ENCODE results near the gene WDR27.
A peak's percentile ranks its signal among the peaks of the same experiment; 100 is the strongest.
"Not testable (repeated sequence)": the region's sequence is repeated elsewhere in the genome, so short reads cannot be mapped to it uniquely, and the experiment has no call there.

The WDR27 gene

GRCh38 chr6:169664227-169664626 is 37.6 kb downstream of the WDR27 start:
- no peak for DNase-seq (ENCODE audit: low read depth in 3 of 3, low spot score in 1 of 3)

- no peak for DNase-seq (ENCODE audit: low read depth in 3 of 3, low spot score in 1 of 3)
Observed at GRCh38 chr6:169663468-169663867, 38.4 kb downstream of the WDR27 start.

DNA sequence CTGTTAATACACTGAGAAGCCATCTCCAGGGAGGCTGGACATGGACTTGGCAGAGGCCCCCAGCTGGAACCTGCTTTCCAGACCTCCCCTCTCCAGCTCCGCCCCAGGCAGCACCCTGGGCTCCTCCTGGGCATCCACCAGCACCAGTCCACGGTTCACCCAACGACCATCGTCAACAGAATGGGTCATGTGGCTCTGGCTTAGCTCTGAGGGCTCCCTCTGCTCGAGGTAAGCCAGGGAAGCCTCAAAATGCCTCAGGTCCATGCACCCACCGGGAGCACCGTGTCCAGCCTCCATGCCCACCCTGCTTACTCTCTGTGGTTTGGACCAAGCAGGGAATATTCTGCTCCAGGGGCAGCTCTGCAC is 40.5 kb downstream of the WDR27 start:
- no peak for DNase-seq (ENCODE audit: low read depth in 3 of 3, low spot score in 1 of 3)

DNA sequence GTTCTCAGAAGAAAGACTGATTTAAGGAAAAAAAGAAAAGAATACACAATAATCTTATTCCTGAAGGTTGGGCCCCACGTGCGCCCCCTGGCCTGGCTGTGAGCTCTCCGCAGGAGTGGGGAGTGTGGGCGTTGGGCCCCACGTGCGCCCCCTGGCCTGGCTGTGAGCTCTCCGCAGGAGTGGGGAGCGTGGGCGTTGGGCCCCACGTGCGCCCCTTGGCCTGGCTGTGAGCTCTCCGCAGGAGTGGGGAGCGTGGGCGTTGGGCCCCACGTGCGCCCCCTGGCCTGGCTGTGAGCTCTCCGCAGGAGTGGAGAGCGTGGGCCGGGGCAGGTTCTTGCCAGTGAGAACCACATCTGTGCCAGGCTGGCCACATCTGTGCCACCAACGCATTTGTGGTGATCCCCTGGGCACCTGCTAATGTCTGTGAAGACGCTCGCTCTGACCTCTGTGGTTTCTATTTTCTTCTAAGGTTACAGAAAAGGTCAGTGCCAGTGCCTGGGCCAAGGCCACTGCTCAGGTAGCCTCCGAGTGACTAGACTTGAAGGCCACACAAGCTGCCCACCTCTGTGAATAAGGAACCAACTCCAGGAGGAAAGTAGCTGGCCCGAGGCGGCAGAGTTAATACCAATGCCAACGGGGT is 41.0 kb downstream of the WDR27 start:
- no peak for DNase-seq (ENCODE audit: low read depth in 3 of 3, low spot score in 1 of 3)

DNA sequence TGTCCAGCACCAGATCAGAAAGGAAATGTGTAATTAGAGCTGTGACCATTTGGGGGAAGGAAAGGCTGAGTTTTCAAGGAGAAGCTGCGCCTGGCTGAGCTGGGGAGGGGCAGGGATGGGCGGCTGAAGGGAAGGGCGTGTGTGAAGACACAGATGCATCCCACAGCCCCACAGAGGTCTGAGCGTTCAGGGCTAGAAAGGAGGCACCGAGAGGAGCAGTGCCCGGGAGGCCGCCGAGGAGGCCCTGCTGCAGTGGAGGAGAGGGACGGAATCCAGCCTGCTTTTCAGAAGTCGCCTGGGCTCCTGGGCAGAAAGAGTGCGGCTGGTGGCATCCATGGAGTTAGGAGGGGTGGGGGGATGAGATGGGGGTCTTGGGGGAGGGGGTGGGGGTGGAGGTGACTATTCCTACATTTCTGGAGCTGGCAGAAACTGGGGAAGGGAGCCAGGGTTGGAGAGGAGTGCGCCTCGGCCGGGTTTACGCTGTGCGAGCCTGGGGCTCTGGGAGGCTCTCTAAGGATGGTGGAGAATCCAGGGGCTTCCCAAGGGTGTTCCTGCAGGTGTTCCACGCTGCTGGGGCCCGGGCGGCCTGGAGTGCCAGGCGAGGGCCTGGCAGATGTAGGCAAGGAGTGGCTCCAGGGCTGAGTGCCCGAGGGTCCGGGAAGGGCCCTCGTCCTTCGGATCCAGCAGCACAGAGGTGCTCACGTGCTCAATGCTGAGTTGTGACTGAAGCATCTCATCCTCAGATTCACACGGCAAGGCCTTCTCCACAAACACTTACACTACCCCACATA is 41.8 kb downstream of the WDR27 start:
- no peak for DNase-seq (ENCODE audit: low read depth in 3 of 3, low spot score in 1 of 3)

GRCh38 chr6:169657284-169657610 is 44.6 kb downstream of the WDR27 start:
- no peak for DNase-seq (ENCODE audit: low read depth in 3 of 3, low spot score in 1 of 3)

DNA sequence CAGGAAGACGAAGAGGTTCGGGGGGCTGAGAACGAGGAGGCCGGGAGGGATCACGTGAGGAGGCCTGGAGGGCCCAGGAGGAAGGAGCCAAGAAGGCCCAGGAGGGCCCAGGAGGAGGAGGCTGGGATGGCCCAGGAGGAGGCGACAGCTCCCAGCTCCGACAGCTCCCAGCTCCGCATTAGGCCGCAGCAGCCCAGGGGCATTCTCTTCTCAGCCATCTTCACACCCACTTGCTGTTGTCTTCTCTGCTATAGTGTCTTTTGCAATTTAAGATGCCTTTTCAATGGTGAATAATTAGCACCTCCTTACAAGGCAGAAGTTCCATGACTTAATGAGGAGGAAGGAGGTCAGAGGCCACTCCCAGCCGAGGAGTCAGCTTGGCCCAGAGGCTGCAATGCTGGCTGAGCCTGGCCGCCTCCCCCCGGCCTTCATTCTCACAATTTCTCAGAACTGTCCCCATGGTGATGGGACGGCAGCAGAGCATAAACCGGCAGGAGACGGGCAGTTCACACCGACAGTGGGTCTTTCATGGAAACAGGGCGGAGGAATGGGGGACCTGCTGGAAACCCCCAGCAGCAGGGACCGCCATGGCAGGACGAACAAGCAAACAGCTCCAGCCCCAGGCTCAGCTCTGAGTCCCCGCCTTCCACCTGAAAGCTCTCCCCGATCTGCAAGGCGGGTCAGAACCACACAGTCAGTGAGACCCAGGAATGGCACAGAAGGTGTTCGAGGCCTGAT is 45.1 kb downstream of the WDR27 start:
- DNase-seq (ENCODE audit: low read depth in 3 of 3, low spot score in 1 of 3), result no peak

DNA sequence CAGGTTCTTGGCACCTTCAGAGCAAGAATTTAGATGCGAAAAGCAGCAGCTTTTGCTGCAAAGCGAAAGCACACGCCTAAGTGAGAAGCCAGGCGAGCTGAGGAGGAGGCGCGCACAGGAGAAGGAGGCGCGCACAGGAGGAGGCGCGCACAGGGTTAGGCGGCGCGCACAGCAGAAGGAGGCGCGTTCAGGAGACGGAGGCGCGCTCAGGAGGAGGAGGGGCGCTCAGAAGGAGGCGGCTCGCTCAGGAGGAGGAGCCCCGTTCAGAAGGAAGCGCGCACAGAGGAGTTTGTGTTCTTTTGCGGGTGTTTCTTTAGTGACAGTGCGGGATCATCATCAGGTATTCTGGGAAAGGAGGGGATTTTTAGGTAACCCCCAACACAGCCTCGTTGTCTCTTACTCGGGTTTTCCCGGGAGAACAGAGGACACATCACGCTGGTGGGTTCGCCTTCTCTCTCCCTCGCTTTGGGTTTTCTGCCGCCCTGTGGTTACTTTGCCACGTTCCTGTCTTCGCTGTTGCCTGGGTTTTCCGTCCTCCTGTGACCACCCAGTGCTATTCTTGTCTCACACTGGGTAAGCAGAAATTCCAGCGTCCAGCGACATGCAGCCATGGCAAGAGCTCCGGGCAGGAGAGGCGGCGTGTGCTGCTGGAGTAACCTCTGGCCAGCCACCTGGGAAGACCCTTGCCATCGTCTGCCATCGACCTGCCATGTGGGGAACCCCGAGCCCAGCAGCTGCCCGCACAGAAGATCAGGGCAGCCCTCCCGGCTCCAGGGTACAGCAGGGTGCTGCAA is 47.0 kb downstream of the WDR27 start:
- DNase-seq (ENCODE audit: low read depth in 3 of 3, low spot score in 1 of 3), result peak; percentile 36 to 45 (median 38)

GRCh38 chr6:169653691-169654090 is 48.1 kb downstream of the WDR27 start:
- DNase-seq (ENCODE audit: low read depth in 3 of 3, low spot score in 1 of 3), result no peak

- no peak for DNase-seq (ENCODE audit: low read depth in 3 of 3, low spot score in 1 of 3)
Observed at GRCh38 chr6:169652896-169653295, 48.9 kb downstream of the WDR27 start.

DNA sequence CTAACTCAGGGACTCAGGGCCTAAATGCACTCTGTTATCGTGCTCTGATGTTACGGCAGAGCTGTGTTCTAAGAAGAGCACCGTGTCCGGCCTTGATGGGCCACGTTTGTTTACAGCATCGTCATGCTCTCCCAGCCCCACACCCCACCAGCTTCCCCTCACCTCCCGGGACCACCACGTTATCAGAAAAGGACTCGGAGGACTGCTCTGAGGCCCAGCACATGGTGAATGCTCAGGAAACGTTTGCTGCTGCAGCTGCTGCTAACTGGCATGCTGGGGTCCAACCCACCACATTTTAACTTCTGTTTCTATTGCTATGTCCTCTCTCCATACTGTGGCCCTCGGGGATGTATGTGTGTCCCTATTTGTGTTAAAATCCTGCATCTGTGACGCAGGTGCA is 50.3 kb downstream of the WDR27 start:
- DNase-seq (ENCODE audit: low read depth in 3 of 3, low spot score in 1 of 3), result no peak

DNA sequence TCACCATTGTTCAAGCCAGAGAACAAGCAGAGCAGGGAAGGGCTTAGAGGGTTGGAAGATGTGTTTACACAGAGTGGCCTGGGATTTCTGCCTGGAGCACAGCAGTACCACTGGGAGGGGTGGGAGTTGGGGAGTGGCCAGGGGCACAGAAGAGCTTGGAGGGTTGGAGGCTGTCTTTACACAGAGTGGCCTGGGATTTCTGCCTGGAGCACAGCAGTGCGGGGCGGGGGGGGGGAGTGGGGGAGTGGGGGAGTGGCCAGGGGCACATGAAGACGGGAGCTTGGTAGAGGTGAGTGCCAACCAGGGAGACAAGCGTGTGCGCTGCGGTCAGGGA is 50.9 kb downstream of the WDR27 start:
- DNase-seq (ENCODE audit: low read depth in 3 of 3, low spot score in 1 of 3), result no peak

- DNase-seq (ENCODE audit: low read depth in 3 of 3, low spot score in 1 of 3), result no peak
Observed at GRCh38 chr6:169650241-169650958, 51.4 kb downstream of the WDR27 start.

GRCh38 chr6:169648617-169649016 is 53.2 kb downstream of the WDR27 start:
- DNase-seq (ENCODE audit: low read depth in 3 of 3, low spot score in 1 of 3), result no peak

DNA sequence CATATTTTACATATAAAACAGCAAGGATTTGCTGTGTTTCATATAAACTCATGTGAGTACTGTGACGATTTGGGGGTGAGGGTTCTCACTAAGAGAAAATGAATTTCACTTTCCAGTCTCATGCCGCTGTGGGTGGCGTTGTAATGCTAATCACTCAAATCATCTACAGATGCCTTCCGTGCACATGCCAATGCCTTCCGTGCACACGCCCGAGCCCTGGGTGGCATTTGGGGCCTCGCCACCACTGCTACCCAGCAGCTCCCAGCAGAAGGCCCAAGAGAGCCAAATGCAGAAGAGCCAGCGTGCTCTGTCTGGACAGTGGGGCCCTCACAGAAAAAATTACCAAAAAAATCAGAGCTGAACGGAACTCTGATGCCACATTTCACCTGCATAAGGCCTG is 53.7 kb downstream of the WDR27 start:
- DNase-seq (ENCODE audit: low read depth in 3 of 3, low spot score in 1 of 3), result no peak

DNA sequence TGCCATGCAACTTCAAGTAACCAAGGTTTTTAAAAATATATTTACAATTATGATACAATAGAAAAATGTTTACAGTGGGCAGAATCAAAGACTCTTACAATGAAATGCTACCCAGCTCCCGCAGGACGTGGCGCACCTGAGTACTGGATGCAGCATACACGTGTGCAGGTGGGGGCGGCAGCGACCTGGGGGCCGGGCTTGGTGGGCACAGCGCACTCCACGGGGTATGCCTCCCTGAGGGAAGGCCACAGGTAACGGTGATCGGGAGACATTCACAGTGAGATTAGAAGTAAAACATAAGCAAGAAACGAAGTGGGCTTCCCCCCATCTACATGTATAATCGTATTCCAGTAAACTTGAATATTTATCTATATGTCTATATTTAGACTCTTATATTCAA is 54.2 kb downstream of the WDR27 start:
- no peak for DNase-seq (ENCODE audit: low read depth in 3 of 3, low spot score in 1 of 3)

GRCh38 chr6:169646906-169647567 is 54.8 kb downstream of the WDR27 start:
- no peak for DNase-seq (ENCODE audit: low read depth in 3 of 3, low spot score in 1 of 3)

DNA sequence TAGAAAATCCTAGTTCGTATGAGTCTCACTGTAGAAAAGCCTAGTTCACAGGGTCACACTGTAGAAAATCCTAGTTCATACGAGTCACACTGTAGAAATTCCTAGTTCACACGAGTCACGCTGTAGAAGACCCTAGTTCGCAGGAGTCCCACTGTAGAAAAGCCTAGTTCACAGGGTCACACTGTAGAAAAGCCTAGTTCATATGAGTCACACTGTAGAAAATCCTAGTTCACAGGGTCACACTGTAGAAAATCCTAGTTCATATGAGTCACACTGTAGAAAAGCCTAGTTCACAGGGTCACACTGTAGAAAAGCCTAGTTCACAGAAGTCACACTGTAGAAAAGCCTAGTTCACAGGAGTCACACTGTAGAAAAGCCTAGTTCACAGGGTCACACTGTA is 56.4 kb downstream of the WDR27 start:
- not testable (repeated sequence) for DNase-seq (ENCODE audit: low read depth in 3 of 3, low spot score in 1 of 3)

GRCh38 chr6:169643521-169643920 is 58.3 kb downstream of the WDR27 start:
- DNase-seq (ENCODE audit: low read depth in 3 of 3, low spot score in 1 of 3), result no peak

GRCh38 chr6:169642455-169642854 is 59.4 kb downstream of the WDR27 start:
- no peak for DNase-seq (ENCODE audit: low read depth in 3 of 3, low spot score in 1 of 3)

Data from stimulated activated CD4-positive, alpha-beta T cell treated with anti-CD3 and anti-CD28 coated beads, TNF-alpha, amount 100 ng/mL, for 1 hour (primary cell).